NCI-H345 (cell line): ENCODE measurements around the gene SLIT1.
A peak's percentile ranks its signal among the peaks of the same experiment; 100 is the strongest.

Experiments
- DNase-seq: peaks from one replicate; lab custom pipeline; 2025; lab: John Stamatoyannopoulos, UW

SLIT1 gene

DNA sequence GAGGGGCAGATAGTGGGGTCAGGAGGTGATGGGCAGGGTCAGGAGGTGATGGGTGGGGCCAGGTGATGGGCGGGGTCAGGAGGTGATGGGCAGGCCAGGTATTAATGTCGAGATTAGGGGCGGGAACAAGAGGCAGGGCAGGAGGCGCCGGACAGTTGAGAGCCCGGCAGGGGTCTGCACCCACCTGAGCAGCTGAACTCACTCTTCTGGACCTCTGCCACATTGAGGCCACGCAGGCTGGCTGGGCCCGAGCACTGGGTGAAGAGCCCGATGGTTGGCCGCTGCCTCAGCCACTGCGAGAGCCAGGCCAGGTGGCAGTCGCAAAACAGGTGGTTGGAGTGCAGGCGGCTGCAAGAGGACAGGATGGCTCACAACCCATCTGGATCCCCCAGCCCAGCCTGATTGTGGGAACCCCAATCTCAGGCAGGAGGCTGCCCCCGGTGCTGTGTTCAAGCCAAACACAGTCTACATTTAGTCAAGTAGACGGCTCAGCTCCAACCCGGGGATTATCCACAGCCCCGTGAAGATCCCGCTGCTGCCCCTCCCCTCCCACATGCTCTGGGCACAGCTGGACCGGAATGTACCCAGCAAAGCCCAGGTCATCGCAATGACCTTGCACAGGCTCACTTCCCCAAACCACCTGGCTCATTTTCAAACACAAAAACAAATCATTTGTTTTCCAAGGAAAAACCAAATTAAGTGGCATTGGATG, 122.3 kb downstream of the SLIT1 start:
- no peak for DNase-seq

DNA sequence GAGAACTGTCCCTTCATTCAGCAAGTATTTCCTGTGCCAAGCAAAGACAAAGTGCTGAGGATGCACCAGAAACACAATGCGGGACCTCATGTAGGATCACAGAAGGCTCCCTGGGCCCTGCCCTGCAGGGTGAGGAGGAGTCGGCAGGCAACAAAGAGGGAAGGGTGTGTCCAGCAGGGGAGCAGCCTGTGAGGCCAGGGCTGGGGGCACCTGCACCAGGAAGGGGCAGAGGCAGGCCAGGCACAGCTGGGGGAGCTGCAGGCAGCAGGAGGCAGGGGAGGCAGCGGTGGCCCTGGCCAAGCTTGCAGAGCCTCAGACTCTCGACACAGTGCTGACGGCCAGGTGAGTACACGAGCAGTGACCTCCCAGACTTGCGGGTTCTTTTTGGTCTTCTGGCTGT, 123.3 kb downstream of the SLIT1 start:
- no peak for DNase-seq

DNA sequence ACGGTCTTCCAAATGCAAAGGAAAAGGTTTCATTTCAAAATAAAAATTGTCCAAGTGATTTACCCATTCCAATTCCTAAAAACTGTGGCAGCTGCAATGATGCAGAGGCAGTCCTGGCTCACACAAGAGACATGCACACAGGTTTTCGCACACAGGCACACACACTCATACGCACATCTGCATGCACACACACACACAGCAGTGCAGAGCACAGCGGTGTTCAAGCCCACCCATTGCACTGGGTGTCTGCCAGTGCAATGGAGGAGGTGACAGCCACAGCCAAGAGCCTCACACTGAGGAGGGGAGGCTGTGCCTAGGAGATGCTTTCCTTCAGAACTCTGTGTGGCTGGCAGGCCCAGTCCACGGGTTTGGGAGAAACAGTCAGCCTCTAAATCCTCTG, 123.7 kb downstream of the SLIT1 start:
- no peak for DNase-seq

DNA sequence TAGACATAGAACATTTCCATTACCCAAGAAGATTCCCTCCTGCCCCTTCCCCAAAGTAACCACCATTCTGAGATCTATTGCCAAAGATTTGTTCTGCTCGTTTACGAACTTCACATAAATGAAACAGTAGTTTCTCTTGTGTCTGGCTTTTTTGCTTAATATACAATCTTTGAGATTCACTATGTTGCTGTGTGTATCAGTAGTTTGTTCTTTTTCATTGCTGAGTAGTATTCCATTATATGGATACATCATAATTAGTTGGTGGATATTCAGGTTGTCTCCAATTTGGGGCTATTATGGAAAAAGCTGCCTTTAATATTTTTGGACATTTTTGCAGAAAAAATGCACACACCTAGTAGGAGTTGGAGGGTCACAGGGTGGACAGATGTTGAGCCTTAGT, 124.3 kb downstream of the SLIT1 start:
- DNase-seq: no peak

DNA sequence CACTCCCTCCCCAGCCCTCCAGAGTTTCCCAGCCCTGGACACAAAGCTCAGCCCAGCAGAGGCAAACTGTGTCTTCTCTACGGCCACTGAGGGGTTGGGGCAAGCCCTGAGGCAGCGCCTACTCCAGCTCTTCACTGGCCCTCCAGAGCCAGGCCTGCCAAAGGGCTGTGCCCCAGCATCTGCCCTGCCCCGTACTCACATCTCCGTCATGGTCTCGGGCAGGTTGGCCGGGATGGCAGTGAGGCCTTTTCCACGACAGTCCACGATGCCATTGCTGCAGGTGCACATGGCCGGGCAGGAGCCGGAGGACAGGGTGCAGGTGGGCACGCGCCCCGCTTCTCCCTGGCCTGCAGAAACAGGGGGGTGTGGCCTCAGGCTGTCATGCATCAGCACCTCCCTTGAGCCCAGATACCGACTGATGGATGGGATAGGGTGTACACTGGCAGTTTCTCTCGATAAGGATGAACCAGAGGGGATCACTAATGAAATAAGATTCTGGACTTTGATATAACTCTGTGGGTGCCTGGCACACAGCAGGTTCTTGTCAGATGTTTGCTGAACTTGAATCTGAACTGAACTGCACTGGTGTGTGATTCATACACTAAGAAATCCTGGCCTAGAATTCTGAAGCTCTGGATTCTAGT, 125.2 kb downstream of the SLIT1 start:
- DNase-seq: no peak

DNA sequence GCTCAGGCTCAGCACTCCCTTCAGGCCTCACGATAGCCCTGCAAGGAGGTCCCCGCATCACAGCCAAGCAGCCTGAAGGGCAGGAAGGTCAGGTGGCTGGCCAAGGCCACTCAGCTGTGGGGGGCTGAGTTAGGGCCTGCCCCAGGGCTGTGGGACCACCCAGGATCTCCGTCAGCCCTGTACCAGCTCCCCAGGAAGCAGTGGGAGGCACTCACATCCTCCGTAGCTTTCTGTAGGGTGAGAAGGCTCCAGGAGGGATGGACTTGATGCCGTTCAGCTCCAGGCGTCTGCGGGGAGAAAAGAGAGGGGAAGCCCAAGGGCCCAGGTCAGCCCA, 125.9 kb downstream of the SLIT1 start:
- no peak for DNase-seq

DNA sequence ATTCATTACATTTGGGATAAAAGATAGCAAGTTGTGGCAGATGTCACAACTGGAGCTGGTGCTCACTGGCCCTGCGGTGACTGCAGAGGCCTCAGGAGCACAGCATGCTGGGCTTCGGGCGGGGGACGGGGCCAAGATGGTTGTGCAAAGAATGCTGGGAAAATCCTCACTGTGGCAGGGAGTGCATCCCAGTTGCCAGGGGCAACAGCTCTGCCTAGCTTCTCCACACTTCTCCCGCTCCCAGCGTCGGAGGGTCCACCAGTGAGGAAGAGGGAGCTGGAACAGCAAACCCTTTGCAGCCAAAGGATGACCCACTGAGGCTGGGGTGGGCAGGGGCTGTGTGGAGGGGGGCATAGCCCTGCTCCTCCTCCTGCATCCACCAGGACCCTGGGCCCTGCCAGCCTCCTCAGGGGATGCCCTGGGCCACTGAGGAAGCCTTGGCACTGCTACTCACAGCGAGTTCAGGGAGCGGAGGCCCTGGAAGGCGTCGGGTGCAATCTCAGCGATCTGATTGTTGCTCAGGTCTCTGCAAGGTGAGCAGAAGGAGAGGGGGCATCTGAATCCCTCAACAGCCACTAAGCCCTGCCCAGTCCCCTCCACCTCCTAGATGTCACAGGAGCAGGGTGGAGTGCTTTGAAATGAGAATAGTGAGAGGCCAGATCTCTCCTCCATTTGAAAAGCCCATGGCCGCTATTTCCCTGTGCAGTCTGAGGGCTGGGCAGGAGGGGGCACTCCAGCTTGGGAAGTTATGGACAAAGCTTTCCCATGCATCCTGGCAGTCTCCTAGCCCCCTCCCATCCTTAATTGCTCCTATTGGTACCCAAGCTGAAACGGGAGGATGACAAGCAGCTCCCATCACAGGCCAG, 126.5 kb downstream of the SLIT1 start:
- DNase-seq: no peak

DNA sequence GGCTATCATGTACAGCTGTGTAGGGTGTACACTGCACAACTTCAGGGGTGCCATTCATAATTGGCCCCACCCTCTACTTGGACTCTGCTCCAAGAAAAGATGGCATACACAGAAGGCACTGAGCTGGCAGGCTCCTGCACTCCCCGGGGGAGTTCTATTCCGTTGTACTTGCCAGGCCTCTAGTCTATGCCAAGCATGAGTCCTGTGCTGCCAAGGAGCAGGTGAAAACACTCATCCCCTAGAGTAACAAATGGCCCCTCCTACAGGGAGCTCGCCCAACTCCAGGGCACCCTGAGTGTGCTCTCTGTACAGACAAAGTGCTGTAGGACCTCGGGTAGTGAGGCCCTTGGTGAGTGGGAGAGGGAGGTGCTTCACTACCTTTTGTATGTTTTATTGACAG, 127.2 kb downstream of the SLIT1 start:
- DNase-seq: no peak

DNA sequence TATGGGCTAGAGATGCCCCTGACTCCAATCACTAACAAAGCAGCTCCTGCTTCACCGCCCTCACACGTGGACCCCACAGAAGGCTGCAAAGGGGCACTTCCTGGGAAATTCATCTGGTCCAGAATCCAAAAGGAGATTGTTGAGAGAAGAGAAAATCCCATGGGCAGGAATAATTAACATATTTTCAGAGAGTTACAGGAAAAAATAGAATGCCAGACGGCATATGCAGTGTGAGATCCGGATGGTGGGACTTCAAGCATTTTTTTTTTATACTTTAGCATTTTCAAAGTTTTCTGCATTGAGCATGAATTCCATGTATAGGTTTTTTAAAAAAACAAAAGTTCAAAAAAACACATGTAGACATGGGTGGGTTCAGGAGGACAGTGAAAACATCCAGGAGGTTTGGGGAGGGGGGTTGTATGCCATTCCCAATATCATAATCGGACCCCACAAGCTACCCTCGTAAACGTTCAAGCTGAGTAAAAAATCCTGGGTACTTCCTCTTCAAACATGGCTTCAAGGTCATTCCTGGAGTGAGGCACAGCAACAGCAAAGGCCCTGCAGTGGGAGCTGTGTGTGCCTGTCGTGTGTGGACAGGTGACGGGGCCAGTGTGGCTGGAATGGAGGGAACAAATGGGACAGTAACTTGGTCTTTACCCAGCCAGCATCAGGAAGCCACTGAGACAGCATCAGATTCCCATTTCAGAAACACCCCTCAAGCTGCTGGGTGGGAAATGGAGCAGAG, 128.1 kb downstream of the SLIT1 start:
- DNase-seq: no peak

DNA sequence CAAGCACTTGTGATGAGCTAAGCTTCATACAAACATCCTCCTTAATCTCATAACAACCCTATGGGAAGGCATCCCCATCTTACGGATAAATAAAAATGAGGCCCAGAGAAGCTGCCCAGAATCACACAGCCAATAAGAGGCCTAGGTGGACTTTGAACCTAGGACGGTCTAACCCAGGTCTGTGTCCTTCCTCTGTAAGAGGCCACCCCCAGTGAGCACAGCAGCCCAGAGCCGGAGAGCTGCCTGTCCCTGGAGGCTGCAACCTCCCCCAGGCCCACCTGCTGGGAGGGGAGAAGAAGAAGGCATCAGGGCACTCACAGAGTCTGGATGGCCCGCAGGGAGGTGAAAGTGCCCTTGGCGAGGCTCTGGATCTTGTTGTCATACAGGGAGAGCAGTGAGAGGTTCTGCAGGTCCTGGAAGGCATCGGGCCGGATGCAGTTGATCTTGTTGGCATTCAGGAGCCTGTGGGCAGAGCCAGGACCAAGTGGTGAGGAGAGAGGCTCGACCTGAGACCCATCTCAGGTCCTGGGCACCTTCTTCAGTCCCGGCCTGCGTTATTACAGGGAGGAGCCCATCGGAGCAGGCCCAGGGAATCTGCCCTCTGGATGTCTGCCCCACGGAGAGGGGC, 129.6 kb downstream of the SLIT1 start:
- no peak for DNase-seq

DNA sequence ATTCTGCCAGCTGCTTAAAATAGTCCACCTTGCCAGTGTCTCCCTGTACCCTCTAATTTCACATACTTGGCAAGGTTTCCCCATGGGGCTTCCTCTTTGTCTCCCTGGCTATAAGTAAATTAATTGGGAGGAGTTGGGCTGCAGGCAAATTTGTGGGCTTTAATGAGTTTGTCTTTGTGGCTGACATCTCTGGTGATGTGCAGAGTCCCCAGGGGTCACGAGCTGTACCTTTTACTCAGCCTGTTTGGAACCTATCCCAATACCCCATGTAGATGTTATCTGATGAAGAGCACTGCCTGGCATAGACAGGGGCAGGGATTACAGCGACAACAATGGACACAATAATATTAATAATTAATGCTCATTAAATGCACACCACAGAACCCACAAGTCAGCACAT, 132.5 kb downstream of the SLIT1 start:
- no peak for DNase-seq

DNA sequence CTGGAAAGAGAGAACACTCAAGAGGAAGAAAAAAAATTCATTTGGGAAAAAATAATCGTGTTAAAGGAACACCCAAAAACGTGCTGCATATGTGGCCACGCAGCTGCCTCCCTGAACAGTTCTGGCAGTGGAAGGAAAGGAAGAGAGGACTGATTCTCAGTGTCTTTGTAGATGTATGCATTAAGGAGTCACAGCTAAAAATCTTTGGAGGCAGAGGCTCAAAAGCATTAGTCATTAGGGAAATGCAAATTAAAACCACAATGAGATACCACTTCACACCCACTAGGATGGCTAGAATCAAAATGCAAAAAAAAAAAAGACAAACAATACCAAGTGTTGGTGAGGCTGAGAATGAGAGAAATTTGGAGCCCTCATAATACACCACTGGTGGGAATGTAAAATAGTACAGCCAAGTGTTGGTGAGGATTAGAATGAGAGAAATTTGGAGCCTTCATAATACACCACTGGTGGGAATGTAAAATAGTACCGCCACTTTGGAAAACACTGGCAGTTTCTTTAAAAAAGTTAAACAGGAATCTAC, 134.7 kb downstream of the SLIT1 start:
- DNase-seq: no peak

DNA sequence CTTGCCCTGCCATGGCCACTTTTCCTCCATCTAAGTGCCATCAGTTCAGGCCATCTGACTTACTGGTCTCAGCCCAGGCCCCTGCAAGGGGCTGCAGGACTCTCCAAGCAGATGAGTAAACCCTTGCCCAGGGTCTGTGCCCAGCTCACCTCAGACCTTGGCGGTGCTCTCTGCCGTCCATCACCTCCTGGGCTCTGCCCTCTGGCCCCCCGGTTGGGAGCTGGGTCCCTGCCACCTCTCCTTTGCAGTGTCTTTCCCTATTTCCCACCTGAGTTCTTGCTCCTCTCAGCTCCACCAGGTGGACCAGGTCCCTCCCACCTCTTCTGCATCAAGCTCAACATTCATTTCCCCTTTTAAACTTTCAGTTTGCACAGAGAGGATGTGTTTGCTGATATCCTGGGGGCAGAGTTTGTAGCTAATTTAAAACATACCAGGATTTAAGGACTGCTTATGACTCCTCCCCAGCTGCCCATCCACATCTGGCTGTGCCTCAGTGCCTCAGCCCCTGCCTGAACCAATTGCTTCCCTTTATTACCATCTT, 135.5 kb downstream of the SLIT1 start:
- no peak for DNase-seq

DNA sequence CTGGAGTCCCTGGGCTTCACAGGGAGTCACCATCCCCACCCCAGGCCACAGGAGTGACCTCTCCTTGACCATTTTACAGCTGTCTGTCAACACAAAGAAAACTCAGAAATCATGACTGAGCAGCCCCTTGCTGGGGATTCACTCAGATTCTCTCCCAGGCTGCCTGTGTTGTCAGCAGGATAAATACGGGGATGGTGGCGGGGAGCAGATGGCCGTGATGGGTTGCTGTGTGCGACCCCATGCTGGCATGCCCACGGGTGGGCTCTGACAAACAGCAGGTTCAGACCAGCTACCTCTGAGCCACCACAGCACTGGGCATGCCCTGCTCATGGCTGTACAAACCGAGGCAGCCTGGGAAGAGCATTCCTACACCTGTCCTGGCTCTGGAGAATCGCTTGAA, 136.1 kb downstream of the SLIT1 start:
- DNase-seq: peak; percentile 33

DNA sequence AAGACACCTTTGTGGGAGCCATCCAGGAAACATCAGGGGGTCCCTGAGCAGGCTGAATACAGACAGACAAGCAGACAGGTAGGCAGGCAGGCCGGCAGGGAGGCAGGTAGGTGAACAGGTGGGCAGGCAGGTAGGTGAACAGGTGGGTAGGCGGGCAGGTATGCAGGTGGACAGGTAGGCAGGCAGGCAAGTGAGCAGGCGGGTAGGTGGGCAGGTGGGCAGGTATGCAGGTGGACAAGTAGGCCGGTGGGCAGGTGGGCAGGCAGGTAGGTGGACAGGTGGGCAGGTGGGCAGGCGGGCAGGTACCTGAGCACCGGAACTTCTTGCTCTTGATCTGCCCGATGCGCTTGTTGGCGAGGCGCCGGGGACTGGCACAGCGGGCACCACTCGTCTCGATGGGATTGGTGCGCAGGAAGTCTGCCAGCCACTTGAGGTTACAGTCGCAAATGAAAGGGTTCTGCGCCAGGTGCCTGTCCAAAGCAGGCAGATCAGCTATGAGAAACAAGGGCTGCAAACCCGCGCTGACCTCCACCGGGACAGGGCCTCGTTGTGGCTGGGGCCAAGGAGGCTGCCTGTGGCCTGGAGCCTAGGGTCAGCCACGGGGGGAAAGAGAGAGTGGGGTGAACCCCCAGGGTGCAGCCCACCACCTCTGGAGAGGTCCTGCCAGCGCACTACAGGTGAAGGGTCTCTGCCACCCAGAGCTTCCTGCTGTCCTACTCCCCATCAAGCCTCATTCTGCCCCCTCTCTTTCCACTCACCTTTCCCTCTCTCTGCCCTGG, 136.9 kb downstream of the SLIT1 start:
- DNase-seq: peak; percentile 63

DNA sequence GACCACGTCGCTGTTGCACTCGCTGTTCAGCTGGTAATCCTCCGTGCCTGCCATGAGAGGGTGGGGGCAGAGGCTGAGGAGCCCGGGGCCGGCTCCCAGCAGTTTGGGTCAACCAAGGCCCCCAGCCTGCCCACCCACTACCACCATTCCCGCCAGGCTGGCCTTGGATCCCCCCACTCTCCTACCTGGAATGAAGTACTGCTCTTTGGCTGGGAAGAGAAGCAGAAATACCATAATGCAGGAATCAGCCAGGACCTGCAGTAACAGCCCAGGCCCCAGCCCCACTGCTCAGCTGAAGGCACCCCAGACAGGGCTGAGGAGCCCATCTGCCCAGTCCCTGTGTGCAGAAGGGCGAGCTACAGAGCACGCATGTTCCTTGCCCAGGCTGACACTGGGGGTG, 138.0 kb downstream of the SLIT1 start:
- DNase-seq: no peak

DNA sequence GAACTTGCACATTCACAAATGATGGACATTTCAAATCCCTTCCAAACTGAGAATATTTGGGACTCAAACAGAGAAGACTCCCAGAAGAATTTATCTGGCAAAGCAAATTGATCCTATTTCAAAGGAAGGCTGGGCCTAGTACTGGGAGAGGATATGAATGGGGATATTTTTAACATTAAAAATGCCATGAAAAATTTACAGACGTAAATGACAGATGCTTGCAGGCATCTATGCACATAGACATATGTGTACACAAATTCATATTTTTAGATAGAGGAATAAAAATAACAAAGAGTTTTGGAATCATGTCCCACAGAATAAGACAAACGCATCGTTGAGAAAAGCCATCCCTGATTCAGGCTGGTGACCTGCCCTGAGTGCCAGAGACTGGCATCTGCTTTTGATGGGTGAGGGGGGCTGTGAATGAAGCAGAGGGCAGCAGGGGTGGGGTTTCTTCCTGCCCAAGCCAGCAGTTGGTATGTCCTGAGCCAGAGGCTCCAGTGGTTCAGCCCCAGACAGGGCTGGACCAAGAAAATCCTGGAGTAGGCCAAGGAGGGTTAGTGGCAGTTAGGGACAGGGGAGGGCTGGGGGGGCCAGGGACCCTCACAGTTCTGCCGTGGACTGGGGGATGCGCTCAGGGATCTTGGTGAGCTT, 138.5 kb downstream of the SLIT1 start:
- DNase-seq: no peak

DNA sequence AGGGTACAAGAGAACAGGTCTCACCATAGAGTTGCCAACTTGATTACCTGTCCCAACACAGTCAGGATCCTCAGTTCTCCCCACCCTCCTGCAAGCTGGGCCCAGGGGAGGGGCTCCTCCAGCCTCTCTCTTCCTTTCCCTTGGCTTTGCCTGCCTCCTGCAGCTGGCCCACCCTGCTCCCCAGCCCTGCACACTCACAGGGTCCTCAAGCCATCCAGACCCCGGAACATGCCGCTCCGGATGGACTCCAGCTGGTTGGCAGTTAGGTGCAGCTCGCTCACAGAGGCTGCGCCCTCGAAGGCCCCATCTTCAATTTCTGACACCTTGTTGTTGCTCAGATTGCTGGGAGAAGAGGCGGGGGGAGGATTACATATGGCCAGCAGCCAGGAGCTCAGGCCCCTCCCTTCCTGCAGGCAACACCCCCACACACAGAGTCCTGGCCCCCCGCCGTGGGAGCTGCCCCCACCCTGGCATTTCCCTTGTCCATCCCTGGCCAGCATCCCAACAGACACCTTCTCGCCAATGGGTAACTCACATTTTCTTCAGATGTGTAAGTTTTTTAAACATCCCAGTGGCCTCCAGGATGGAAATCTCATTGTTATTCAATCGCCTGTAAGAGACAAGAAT, 139.2 kb downstream of the SLIT1 start:
- no peak for DNase-seq

DNA sequence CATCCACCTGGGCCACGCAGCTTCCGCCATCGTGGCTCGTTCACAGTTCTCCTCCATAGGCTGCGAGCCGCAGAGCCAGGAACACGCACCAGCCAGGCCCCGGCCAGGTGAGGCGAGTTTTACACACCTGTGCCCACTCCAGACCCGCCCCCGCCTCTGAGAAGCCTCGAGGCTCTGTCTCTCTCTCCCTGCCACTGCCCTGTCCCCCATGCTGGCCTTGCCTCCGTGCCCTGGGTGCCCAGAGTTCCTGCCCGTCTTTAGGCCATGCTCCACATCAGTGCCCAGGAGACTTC, 142.2 kb downstream of the SLIT1 start:
- no peak for DNase-seq
